Retinal pigment epithelial cell (primary cell): ENCODE measurements around the gene FMN1.

Experiments
- DNase-seq: peaks from one replicate; pipeline ENCODE4 v3.0.0-alpha.2; 2010; ENCODE audit warnings: low read depth
- H3K4me3 ChIP-seq: 2 replicates; pipeline ENCODE4 v1.5.1; 2011; ENCODE audit warnings: mild to moderate bottlenecking, low read length, control low read depth, moderate library complexity
- TF ChIP-seq, protein P1 (sequence below): conservative IDR thresholded peaks from 2 replicates; pipeline ENCODE4 v1.5.1; 2011; ENCODE audit warnings: low read depth, low read length, control low read depth, inconsistent platforms

The FMN1 gene

GRCh38 chr15:32803631-32804030 is 390.9 kb downstream of the FMN1 start:
- TF ChIP-seq, protein P1, sequence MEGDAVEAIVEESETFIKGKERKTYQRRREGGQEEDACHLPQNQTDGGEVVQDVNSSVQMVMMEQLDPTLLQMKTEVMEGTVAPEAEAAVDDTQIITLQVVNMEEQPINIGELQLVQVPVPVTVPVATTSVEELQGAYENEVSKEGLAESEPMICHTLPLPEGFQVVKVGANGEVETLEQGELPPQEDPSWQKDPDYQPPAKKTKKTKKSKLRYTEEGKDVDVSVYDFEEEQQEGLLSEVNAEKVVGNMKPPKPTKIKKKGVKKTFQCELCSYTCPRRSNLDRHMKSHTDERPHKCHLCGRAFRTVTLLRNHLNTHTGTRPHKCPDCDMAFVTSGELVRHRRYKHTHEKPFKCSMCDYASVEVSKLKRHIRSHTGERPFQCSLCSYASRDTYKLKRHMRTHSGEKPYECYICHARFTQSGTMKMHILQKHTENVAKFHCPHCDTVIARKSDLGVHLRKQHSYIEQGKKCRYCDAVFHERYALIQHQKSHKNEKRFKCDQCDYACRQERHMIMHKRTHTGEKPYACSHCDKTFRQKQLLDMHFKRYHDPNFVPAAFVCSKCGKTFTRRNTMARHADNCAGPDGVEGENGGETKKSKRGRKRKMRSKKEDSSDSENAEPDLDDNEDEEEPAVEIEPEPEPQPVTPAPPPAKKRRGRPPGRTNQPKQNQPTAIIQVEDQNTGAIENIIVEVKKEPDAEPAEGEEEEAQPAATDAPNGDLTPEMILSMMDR, result no peak
- no peak for DNase-seq
- H3K4me3 ChIP-seq, result no peak overlapping the region

- TF ChIP-seq, protein P1, result no peak
- H3K4me3 ChIP-seq, result peak overlapping the region; percentile 0
- peak; percentile 88 for DNase-seq
These were observed 392.1 kb downstream of the FMN1 start for GRCh38 chr15:32802286-32802936.

DNA sequence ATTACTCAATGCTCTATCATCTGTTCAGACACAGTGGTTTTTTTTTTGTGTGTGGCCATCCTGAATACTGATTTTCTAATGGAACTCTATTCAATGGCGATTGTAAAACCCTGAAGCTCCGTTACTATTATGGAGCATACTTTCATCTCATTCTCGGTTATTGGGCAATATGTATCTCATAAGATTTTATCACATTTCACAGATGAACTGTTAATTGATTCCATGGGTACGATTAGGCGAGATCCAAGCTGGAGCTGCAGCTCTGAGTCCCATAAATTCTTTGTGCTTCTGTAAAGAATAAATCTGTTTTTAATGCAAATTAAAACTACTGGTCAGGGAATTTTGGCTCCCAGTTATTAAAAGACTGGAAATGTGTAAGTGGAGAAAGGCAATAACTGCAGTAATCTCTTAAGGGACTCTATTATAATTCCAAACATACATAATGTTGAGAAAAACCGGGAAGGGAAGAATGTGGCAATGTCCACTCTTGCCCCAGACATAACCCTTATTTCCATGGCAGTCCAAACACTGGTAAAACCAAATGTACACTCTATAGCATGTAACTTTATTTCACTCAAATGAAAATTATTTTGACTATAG is 394.5 kb downstream of the FMN1 start:
- TF ChIP-seq, protein P1, result no peak
- no peak overlapping the region for H3K4me3 ChIP-seq
- no peak for DNase-seq

DNA sequence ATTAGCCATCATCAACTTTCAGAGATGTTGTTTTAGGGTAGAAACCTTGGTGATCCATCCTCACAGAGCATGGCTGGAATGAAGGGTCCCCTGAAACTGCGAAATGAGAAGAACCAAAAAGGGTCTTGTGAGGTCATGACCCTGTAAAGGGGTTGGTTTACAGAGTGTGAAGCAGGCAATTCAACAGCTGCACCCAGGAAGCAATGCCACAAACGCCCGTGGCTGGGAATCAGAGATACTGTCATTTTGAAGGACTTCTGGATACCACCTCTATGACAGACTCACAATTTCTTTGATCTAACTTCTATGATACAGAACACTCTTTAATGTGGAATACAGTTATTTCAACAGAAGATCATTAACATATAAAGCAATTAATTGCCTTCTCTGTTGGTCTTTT is 397.7 kb downstream of the FMN1 start:
- H3K4me3 ChIP-seq, result no peak overlapping the region
- TF ChIP-seq, protein P1, result no peak
- DNase-seq, result no peak

DNA sequence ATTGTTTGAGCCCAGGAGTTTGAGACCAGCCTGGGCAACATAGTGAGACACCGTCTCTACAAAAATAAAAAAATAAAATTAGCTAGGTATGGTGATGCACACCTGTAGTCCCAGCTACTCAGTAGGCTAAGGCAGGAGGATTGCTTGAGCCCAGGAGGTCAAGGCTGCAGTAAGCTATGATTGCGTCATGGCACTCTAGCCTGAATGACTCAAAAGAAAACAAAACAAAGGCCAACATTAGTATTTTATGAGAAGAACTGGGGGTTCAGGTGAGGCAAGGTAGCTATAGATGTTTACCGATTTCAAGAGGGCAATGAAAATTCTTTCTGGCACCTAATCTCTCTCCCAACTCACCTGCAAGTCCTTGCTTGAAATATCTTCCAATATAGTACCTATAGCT is 399.5 kb downstream of the FMN1 start:
- TF ChIP-seq, protein P1, result no peak
- no peak overlapping the region for H3K4me3 ChIP-seq
- DNase-seq, result no peak

DNA sequence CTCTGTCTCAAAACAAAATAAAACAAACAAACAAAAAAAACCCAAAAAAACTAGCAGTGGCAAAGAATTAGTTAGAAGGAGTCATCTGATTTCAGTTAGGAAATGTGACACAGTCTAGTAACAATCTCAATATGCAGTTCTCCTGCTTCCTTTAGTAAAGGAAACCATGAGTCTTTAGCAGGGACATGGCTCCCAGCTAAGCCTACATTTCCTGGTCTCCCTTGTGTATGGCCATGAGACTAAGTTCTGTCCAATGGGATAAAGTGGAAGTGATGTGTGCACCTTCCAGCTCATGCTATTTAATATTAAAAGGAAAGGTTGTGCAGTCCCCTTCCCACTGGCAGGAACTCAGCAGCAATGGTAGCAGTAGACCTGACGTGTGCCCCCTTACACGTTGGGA is 402.1 kb downstream of the FMN1 start:
- DNase-seq, result no peak
- TF ChIP-seq, protein P1, result no peak
- H3K4me3 ChIP-seq, result no peak overlapping the region

DNA sequence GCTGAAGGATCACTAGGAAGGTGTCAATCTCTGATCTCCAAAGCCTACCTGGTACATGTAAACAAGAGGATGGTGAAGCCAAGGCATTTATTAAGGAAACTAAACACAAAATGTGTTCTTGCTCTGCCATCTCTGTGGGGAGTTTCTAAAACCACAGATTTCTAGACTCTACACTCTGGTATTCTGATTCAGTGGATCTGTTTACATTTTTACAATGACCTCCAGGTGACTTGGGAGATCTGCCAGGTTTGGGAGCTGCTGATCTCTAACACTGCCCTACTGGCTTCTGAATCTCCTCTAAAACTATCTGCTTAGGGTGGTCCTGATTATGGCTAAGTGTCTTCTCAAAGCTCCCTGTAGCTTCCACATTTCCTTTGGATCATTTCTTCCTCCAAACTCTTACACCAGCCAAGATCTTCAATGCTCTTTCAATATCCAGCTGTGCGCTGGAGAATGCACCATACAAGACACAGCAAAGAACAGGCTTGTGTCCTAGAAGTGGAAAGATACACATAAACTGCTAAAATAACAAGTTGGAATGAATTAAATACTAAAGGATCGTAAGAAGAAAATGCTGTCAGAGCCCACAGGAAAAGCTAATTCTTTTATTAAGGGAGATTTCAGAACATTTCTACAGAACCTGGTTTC is 404.0 kb downstream of the FMN1 start:
- DNase-seq, result no peak
- H3K4me3 ChIP-seq, result no peak overlapping the region
- TF ChIP-seq, protein P1, result no peak
